Measurements from ENCODE around the gene SCPEP1.

GRCh38 chr17:57035971-57036481 is 58.1 kb downstream of the SCPEP1 start:
- TF ChIP-seq POLR2AphosphoS5 (IDR thresholded peaks at IDR 0.05) (peak in 2 of 3 donors; percentile 61 to 67), POLR2A (IDR thresholded peaks at IDR 0.05) (peak; percentile 39), CTCF (IDR thresholded peaks at IDR 0.05) (no peak)

Measured in transverse colon (tissue), 4 donors.